NB4 (cell line): ENCODE results near the gene MYOZ3.

Experiments
- DNase-seq: peaks from one replicate; pipeline ENCODE4 v3.0.0; 2010; ENCODE audit warnings: low read depth
- H3K4me3 ChIP-seq: one replicate; pipeline ENCODE4 v1.5.1; 2011; ENCODE audit warnings: mild to moderate bottlenecking, low read depth, low read length, moderate library complexity
- CTCF ChIP-seq: IDR thresholded peaks from one replicate; pipeline ENCODE4 v1.5.1; 2012; ENCODE audit warnings: low read depth, low read length
- MAX ChIP-seq: IDR thresholded peaks from 2 replicates; pipeline ENCODE4 v1.6.1; 2011; ENCODE audit warnings: low read depth, low read length
- MYC ChIP-seq: IDR thresholded peaks from 2 replicates; pipeline ENCODE4 v1.6.1; 2011; ENCODE audit warnings: low read depth, low read length
- POLR2A ChIP-seq: IDR thresholded peaks from 2 replicates; pipeline ENCODE4 v1.6.1; 2011; ENCODE audit warnings: mild to moderate bottlenecking; ENCODE audit not compliant: insufficient read length; ENCODE audit errors: extremely low read depth

MYOZ3 gene

GRCh38 chr5:150625831-150626746, 35.0 kb upstream of the MYOZ3 start:
- H3K4me3 ChIP-seq, result no peak overlapping the region
- peak; percentile 56 for DNase-seq
- TF ChIP-seq CTCF (no peak), MYC (no peak), MAX (no peak), POLR2A (no peak)

- DNase-seq, result no peak
- TF ChIP-seq POLR2A, result no peak
- TF ChIP-seq CTCF, result no peak
- TF ChIP-seq MAX, result no peak
- no peak for TF ChIP-seq MYC
- H3K4me3 ChIP-seq, result no peak overlapping the region
These were observed 34.2 kb upstream of the MYOZ3 start for GRCh38 chr5:150626853-150627276.

- TF ChIP-seq MYC, result no peak
- TF ChIP-seq MAX, result no peak
- TF ChIP-seq CTCF, result no peak
- no peak for TF ChIP-seq POLR2A
- peak; percentile 62 for DNase-seq
- H3K4me3 ChIP-seq, result no peak overlapping the region
These were observed 33.1 kb upstream of the MYOZ3 start for GRCh38 chr5:150627731-150628545.

GRCh38 chr5:150628936-150629485, 32.0 kb upstream of the MYOZ3 start:
- TF ChIP-seq CTCF (no peak), MYC (no peak), MAX (no peak), POLR2A (no peak)
- DNase-seq, result no peak
- H3K4me3 ChIP-seq, result no peak overlapping the region

- no peak for DNase-seq
- no peak for TF ChIP-seq CTCF
- TF ChIP-seq POLR2A, result no peak
- TF ChIP-seq MYC, result no peak
- no peak for TF ChIP-seq MAX
- no peak overlapping the region for H3K4me3 ChIP-seq
These were observed 31.0 kb upstream of the MYOZ3 start for GRCh38 chr5:150630016-150630415.
